ENCODE results near the gene SIN3A. TPM values are rescaled to one million over a fixed set of nuclear protein-coding genes. Genes with fewer than 3 reads are reported as not detected.

The SIN3A gene
- total RNA-seq: 22.5 and 27.9 TPM in 2 replicates

GRCh38 chr15:75451674-75452363, at the start of gene SIN3A:
Gene SIN3A, minus strand, starts transcription at chr15:75451690. Its CDS starts 21,315 bp downstream, at chr15:75430375.

GRCh38 chr15:75367913-75368688, 83.4 kb downstream of the SIN3A start, which contains the start of gene MAN2C1:
Gene MAN2C1, minus strand, starts transcription at chr15:75368607. Its CDS starts 24 bp downstream, at chr15:75368583.

GRCh38 chr15:75346796-75347221, 104.7 kb downstream of the SIN3A start, which contains the start of gene NEIL1:
Gene NEIL1, plus strand, starts transcription at chr15:75347039. Its CDS starts 1,867 bp downstream, at chr15:75348906.

GRCh38 chr15:75335705-75336355, 115.7 kb downstream of the SIN3A start, which contains the start of gene COMMD4:
Gene COMMD4, plus strand, starts transcription at chr15:75336063. Its CDS starts 27 bp downstream, at chr15:75336090.

Other genes with a start within 250 kb of the SIN3A start
- 5.0 TPM in 2 replicates for gene C15orf39, start 249.8 kb downstream of the SIN3A start, total RNA-seq
- under 0.01 TPM in 1 of 2 replicates, not detected in the other for gene GOLGA6C, start 193.4 kb downstream of the SIN3A start, total RNA-seq
- gene GOLGA6D, start 168.9 kb downstream of the SIN3A start, total RNA-seq: not detected in 2 replicates
- 57.6 and 96.6 TPM in 2 replicates for gene COMMD4, start 115.6 kb downstream of the SIN3A start, total RNA-seq
- gene NEIL1, start 104.7 kb downstream of the SIN3A start, total RNA-seq: 9.4 and 10.8 TPM in 2 replicates
- gene MAN2C1, start 83.1 kb downstream of the SIN3A start, total RNA-seq: 97.3 and 152 TPM in 2 replicates
- 20.0 and 21.3 TPM in 2 replicates for gene PTPN9, start 127.6 kb upstream of the SIN3A start, total RNA-seq
- 19.7 and 20.6 TPM in 2 replicates for gene SNUPN, start 174.0 kb upstream of the SIN3A start, total RNA-seq
- gene IMP3, start 188.5 kb upstream of the SIN3A start, total RNA-seq: 65.3 and 75.2 TPM in 2 replicates
- gene SNX33, start 196.2 kb upstream of the SIN3A start, total RNA-seq: 5.8 and 17.6 TPM in 2 replicates